Hepatocyte (in vitro differentiated cells): Measurements from ENCODE around the gene FBXL2. TPM values are rescaled to one million over a fixed set of nuclear protein-coding genes. Genes with fewer than 3 reads are reported as not detected.

Experiments
- DNase-seq: peaks from one replicate; pipeline ENCODE4 v3.0.0-alpha.2; 2016; ENCODE audit warnings: low spot score
- H2AFZ ChIP-seq: fragments of 200-600 bp; sonication (generic); 2 replicates; pipeline ENCODE4 v1.6.0; 2016; ENCODE audit warnings: antibody characterized with exemption, mild to moderate bottlenecking
- H3K27ac ChIP-seq: fragments of 200-600 bp; sonication (generic); 2 replicates; pipeline ENCODE4 v1.5.1; 2016; ENCODE audit warnings: mild to moderate bottlenecking
- H3K27me3 ChIP-seq: fragments of 200-600 bp; sonication (generic); 2 replicates; pipeline ENCODE4 v1.6.1; 2016
- H3K36me3 ChIP-seq: fragments of 200-600 bp; sonication (generic); replicated peaks from 2 replicates; pipeline ENCODE4 v1.5.1; 2016; ENCODE audit warnings: low read depth; ENCODE audit not compliant: insufficient read depth
- H3K4me1 ChIP-seq: fragments of 200-600 bp; sonication (generic); 2 replicates; pipeline ENCODE4 v1.5.1; 2016; ENCODE audit warnings: mild to moderate bottlenecking, moderate library complexity; ENCODE audit not compliant: insufficient read depth
- H3K4me2 ChIP-seq: fragments of 200-600 bp; sonication (generic); 2 replicates; pipeline ENCODE4 v1.6.0; 2016
- H3K4me3 ChIP-seq: fragments of 200-600 bp; sonication (generic); 2 replicates; pipeline ENCODE4 v1.5.1; 2016; ENCODE audit warnings: mild to moderate bottlenecking
- H3K79me2 ChIP-seq: fragments of 200-600 bp; sonication (generic); 2 replicates; pipeline ENCODE4 v1.6.0; 2017; ENCODE audit warnings: mild to moderate bottlenecking
- H3K9me2 ChIP-seq: fragments of 200-600 bp; sonication (generic); replicated peaks from 2 replicates; pipeline ENCODE4 v1.6.0; 2017; ENCODE audit warnings: mild to moderate bottlenecking; ENCODE audit not compliant: insufficient read depth
- H3K9me3 ChIP-seq: fragments of 200-600 bp; sonication (generic); 2 replicates; pipeline ENCODE4 v1.5.1; 2016; ENCODE audit warnings: low read depth, mild to moderate bottlenecking
- H4K20me1 ChIP-seq: fragments of 200-600 bp; sonication (generic); 2 replicates; pipeline ENCODE4 v1.6.0; 2016; ENCODE audit warnings: mild to moderate bottlenecking; ENCODE audit not compliant: insufficient read depth, poor library complexity, severe bottlenecking
- EZH2 ChIP-seq: fragments of 200-600 bp; sonication (generic); IDR thresholded peaks from 2 replicates; pipeline ENCODE4 v1.6.1; 2016; ENCODE audit warnings: antibody characterized with exemption, mild to moderate bottlenecking, borderline replicate concordance
- EZH2phosphoT487 ChIP-seq: fragments of 200-600 bp; sonication (generic); IDR thresholded peaks from one replicate; pipeline ENCODE4 v1.6.1; 2018; ENCODE audit warnings: antibody characterized with exemption, mild to moderate bottlenecking, low read depth, moderate library complexity; ENCODE audit not compliant: unreplicated experiment, severe bottlenecking
- WGBS: methylation state at CpG from one replicate; pipeline ENCODE4 v1.1.6; 2016; ENCODE audit warnings: low lambda C conversion rate; ENCODE audit errors: missing lambda C conversion rate; 5-methylcytosine and 5-hydroxymethylcytosine counted together
- polyA plus RNA-seq: library from polyadenylated mRNA; unstranded; fragments of >200 nt; fragmentation: Nextera tagmentation; extraction: Ambion mirVana; gene quantifications from 2 replicates; pipeline ENCODE4 v1.2.1, GENCODE V29; 2016
- total RNA-seq: library from RNA; depleted of rRNA; stranded (reverse); fragments of >200 nt; gene quantifications from 2 replicates; pipeline ENCODE4 v1.2.3, GENCODE V29; 2014
- TF ChIP-seq, protein P1 (sequence below): fragments of 200-600 bp; sonication (generic); IDR thresholded peaks from 2 replicates; pipeline ENCODE4 v1.5.1; 2016; ENCODE audit warnings: antibody characterized with exemption, mild to moderate bottlenecking; ENCODE audit not compliant: poor library complexity

FBXL2 gene
- total and polyA plus RNA-seq, 2 experiments from 2014 or later: 15.6 to 15.7 TPM

DNA sequence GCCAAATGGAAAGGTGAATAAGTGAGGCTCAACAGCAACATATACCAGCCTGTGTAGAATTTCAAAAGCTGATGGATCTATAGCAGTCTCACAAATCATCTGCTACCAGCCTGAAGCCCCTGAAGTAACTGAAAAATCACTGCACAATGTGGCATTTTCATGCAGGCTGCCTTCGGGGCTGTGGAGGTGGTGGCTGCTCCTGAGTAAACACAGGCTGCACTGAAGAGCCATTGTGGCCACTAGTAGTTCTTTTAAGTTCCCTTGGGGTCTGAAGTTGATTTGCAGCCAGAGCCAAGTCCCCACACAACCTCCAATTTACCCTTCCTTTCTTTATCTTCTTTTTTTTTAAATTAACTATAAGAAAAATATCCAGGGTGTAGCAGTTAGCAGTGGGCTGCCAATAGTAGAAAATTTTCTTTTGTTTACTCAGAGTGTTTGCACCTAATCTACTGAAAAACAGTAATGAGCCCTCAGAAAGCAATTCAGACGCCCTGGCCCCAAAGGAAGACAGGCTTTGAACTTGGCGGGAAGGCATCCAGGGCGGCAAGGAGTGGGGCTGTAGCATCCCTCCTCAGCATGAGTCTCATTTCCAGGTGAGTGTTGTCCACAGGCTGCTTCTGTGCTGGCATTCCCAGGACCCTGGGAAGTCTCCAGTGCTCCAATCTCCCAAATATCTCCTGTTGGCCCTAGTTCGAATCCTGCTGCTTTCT lies 45.3 kb upstream of the FBXL2 start:
- Histone ChIP-seq H3K9me3 (no peaks in the 10 kb centered on the region), H2AFZ (no peak overlapping the region), H3K27ac (no peak overlapping the region), H3K79me2 (no peaks in the 10 kb centered on the region), H3K4me3 (no peak overlapping the region), H3K27me3 (no peaks in the 10 kb centered on the region), H3K36me3 (no peaks in the 10 kb centered on the region), H3K9me2 (no peaks in the 10 kb centered on the region), H4K20me1 (no peaks in the 10 kb centered on the region), H3K4me1 (peaks cover 5% of the 10 kb centered on the region), H3K4me2 (no peak overlapping the region)
- WGBS: 39% methylated on average over 5 of the region's 5 CpGs
- DNase-seq: no peak
- TF ChIP-seq, protein P1, sequence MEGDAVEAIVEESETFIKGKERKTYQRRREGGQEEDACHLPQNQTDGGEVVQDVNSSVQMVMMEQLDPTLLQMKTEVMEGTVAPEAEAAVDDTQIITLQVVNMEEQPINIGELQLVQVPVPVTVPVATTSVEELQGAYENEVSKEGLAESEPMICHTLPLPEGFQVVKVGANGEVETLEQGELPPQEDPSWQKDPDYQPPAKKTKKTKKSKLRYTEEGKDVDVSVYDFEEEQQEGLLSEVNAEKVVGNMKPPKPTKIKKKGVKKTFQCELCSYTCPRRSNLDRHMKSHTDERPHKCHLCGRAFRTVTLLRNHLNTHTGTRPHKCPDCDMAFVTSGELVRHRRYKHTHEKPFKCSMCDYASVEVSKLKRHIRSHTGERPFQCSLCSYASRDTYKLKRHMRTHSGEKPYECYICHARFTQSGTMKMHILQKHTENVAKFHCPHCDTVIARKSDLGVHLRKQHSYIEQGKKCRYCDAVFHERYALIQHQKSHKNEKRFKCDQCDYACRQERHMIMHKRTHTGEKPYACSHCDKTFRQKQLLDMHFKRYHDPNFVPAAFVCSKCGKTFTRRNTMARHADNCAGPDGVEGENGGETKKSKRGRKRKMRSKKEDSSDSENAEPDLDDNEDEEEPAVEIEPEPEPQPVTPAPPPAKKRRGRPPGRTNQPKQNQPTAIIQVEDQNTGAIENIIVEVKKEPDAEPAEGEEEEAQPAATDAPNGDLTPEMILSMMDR: no peak
- TF ChIP-seq EZH2: no peak

DNA sequence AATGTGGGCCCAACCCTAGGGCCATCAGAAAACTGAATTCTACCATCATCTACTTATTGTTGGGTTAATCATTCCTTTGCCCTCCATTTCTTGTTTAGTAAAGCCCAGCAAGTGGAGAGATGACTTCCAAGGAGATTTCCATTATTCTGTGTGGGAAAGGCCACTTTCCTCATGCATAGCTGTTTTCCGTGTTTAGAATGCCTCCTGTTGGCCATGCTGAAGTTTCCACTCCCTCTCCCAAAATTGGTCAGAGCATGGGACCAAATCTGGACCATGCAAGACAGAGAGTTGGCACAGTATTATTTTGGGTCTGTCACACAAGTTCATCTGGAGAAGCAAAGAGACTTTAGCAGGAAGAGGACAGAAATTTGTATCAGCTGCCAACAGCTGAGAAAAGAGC lies 43.4 kb upstream of the FBXL2 start:
- no peak for DNase-seq
- no peaks in the 10 kb centered on the region for H3K27me3 ChIP-seq
- H3K4me2 ChIP-seq: no peak overlapping the region
- no peaks in the 10 kb centered on the region for H3K79me2 ChIP-seq
- peaks cover 5% of the 10 kb centered on the region for H3K4me1 ChIP-seq
- H4K20me1 ChIP-seq: no peaks in the 10 kb centered on the region
- 90% methylated on average over 1 of the region's 1 CpG for whole genome bisulfite sequencing
- no peaks in the 10 kb centered on the region for H3K9me3 ChIP-seq
- no peak overlapping the region for H2AFZ ChIP-seq
- TF ChIP-seq, protein P1: no peak
- TF ChIP-seq EZH2 (no peak), EZH2phosphoT487 (no peak)
- H3K36me3 ChIP-seq: no peaks in the 10 kb centered on the region
- no peak overlapping the region for H3K4me3 ChIP-seq
- H3K27ac ChIP-seq: no peak overlapping the region
- H3K9me2 ChIP-seq: no peaks in the 10 kb centered on the region

- H3K4me1 ChIP-seq: peaks cover 5% of the 10 kb centered on the region
- H3K9me3 ChIP-seq: no peaks in the 10 kb centered on the region
- H3K79me2 ChIP-seq: no peaks in the 10 kb centered on the region
- TF ChIP-seq EZH2phosphoT487: no peak
- no peaks in the 10 kb centered on the region for H3K9me2 ChIP-seq
- no peaks in the 10 kb centered on the region for H4K20me1 ChIP-seq
- no peak overlapping the region for H3K27ac ChIP-seq
- no peaks in the 10 kb centered on the region for H3K27me3 ChIP-seq
- H3K4me3 ChIP-seq: no peak overlapping the region
- no peaks in the 10 kb centered on the region for H3K36me3 ChIP-seq
- H2AFZ ChIP-seq: no peak overlapping the region
- no peak for DNase-seq
- WGBS: 26% methylated on average over 2 of the region's 2 CpGs
- H3K4me2 ChIP-seq: no peak overlapping the region
These were observed 41.2 kb upstream of the FBXL2 start for GRCh38 chr3:33236005-33236404.

DNA sequence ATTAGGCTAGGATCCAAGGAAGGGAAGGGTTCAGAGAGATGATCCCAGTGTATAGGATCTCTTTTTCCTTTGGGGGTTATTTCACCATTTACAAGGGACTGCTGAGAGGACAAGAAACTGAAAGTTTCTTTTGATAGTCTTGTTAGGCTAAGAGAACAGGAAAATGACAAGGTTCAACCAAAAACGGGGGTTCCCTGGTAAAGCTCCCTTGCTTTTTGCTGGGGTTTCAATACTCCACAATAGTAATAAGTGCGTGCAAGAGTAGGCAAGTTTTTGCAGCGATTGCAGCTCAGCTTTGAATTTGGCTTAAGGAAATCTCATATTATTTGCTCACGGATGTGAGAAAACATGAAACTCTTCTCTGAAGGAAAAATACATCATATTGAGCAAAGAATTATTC lies 39.8 kb upstream of the FBXL2 start:
- H3K27me3 ChIP-seq: no peaks in the 10 kb centered on the region
- H4K20me1 ChIP-seq: no peaks in the 10 kb centered on the region
- no peak overlapping the region for H2AFZ ChIP-seq
- no peak for TF ChIP-seq EZH2phosphoT487
- no peak for TF ChIP-seq EZH2
- TF ChIP-seq, protein P1: no peak
- no peak overlapping the region for H3K4me3 ChIP-seq
- no peaks in the 10 kb centered on the region for H3K36me3 ChIP-seq
- peaks cover 5% of the 10 kb centered on the region for H3K4me1 ChIP-seq
- H3K9me2 ChIP-seq: no peaks in the 10 kb centered on the region
- no peak overlapping the region for H3K4me2 ChIP-seq
- no peaks in the 10 kb centered on the region for H3K9me3 ChIP-seq
- DNase-seq: no peak
- H3K27ac ChIP-seq: no peak overlapping the region
- no peaks in the 10 kb centered on the region for H3K79me2 ChIP-seq
- 88% methylated on average over 4 of the region's 4 CpGs for WGBS
